GM18508 (cell line): Measurements from ENCODE around the gene ANXA9.

Experiments
- ATAC-seq: cut with Tn5 transposase; IDR thresholded peaks from one replicate; pipeline ENCODE4 v1.9.1; 2021; ENCODE audit warnings: moderate number of reproducible peaks; ENCODE audit not compliant: insufficient read depth, unreplicated experiment

The ANXA9 gene

DNA sequence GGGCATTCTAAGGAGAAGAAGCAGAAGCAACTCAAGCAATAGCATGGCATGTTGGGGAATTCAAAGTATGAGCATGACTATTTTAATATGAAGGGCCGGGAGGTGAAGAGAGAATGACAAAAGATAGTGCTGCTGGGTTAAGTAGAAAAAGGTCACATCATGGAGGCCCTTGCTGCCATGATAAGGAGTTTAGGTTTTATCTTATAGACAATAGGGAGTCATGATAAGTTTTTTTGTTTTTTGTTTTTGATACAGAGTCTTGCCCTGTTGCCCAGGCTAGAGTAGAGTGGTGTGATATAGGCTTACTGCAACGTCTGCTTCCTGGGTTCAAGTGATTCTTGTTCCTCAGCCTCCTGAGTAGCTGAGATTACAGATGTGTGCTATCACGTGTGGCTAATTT, 57.4 kb downstream of the ANXA9 start:
- no peak for ATAC-seq

DNA sequence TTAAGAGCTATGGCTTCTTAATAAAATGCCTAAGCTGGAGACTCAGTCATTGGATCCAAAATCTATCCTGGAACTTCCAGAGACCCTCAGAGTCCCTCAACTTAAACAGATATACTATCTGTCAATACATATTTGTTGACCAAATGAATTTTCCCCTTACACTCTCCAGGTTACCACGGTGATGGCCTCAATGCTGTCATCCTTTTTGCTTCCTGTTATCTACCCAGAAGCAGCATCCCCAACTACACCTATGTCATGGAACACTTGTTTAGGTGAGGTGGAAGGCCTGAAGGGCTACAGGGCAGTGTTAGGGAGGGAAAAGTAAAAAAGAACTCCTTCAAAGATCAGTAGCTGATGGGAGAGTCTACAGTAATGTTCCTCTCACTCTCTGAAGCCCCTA, 61.1 kb downstream of the ANXA9 start:
- no peak for ATAC-seq
